Stimulated activated CD8-positive, alpha-beta memory T cell treated with anti-CD3 and anti-CD28 coated beads, Interleukin-15, amount 100 ng/mL, for 4 hours (primary cell): Measurements from ENCODE around the gene SLC49A4.
"Not testable (repeated sequence)": the region's sequence is repeated elsewhere in the genome, so short reads cannot be mapped to it uniquely, and the experiment has no call there.

Experiments
- DNase-seq, 2 donors: peaks; one replicate each; pipeline ENCODE4 v3.0.0-alpha.2; 2020; ENCODE audit warnings: low read depth in 2 of 2

The SLC49A4 gene, protein sequence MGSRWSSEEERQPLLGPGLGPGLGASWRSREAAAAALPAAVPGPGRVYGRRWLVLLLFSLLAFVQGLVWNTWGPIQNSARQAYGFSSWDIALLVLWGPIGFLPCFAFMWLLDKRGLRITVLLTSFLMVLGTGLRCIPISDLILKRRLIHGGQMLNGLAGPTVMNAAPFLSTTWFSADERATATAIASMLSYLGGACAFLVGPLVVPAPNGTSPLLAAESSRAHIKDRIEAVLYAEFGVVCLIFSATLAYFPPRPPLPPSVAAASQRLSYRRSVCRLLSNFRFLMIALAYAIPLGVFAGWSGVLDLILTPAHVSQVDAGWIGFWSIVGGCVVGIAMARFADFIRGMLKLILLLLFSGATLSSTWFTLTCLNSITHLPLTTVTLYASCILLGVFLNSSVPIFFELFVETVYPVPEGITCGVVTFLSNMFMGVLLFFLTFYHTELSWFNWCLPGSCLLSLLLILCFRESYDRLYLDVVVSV

DNA sequence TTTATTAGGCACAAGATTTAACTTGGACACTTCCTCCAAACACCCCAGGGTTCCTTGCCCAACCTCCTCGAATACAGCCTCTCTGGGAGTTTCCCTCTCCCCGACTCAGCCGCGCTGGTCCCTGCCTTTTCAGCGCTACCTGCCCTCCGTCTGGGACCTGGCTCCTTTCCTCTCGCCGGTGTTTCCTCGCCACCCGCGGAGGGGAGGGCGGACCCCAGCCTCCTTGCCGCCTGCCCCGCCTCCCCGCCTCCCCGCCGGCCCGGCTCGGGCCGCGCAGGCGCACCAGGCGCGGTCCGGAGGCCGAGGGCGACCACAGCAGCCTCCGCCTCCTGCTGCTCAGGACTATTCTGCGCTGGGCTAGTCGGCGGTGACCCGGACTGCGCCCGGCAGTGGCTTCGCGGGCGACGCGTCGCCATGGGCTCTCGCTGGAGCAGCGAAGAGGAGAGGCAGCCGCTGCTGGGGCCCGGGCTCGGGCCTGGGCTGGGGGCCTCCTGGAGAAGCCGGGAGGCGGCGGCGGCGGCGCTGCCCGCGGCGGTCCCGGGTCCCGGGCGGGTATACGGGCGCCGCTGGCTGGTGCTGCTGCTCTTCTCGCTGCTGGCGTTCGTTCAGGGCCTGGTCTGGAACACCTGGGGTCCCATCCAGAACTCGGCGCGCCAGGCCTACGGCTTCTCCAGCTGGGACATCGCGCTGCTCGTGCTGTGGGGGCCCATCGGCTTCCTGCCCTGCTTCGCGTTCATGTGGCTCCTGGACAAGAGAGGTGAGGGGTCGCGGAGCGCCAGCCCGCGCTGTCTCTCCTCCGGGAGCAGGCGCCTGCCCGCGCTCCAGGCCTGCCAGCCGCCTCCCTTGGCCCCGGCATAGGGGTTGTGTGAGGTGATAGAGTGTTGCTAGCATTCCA lies at the start of gene SLC49A4:
Gene SLC49A4 (plus strand): TSS at position 291 of the 895 bp plus-strand sequence. CDS start 124 bp downstream, at position 415.
- peak; percentile 36 to 55 for DNase-seq

DNA sequence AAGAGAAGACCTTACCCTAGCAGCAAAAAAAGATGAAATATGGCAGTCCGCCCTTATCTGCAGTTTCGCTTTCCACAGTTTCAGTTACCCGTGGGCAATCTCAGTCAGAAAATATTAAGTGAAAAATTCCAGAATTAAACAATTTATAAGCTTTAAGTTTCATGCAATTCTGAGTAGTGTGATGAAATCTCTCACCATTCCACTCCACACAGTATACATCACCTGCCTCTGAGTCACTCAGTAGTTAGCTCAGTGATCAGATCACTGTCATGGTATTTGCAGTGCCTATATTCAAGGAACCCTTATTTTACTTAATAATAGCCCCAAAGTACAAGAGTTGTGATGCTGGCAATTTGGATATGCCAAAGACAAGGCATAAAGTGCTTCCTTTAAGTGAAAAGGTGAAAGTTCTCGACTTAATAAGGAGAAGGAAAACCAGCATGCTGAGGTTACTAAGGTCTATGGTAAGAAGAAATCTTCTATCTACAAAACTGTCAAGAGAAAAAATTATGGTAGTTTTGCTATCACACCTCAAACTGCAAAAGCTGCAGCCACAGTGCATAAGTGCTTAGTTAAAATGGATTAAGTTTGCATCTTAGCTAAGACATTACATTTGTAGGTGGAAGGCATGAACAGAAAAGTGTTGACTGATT lies 49.4 kb upstream of the SLC49A4 start:
- no peak for DNase-seq

DNA sequence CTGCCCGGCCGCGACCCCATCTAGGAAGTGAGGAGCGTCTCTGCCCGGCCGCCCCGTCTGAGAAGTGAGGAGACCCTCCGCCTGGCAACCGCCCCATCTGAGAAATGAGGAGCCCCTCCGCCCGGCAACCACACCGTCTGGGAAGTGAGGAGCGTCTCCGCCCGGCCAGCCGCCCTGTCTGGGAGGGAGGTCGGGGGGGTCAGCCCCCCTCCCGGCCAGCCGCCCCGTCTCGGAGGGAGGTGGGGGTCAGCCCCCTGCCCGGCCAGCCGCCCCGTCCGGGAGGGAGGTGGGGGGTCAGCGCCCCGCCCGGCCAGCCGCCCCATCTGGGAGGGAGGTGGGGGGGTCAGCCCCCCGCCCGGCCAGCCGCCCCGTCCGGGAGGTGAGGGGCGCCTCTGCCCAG lies 47.6 kb upstream of the SLC49A4 start:
- not testable (repeated sequence) for DNase-seq

DNA sequence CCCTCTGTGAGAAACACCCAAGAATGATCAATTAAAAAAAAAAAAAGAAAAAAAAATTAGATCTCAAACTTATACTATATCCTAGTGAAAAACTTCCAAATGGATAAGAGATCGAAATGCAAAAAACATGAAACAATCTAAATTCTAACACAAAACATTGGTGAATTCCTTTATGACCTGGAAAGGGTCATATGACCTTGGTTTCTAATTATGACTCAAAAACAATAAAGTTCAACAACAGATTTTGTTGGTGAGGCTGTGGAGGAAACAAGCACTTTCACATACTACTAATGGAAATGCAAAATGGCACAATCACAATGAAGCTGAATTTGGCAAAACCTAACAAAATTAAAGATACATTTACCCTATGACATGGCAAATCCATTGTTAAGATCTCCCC lies 46.5 kb upstream of the SLC49A4 start:
- DNase-seq, result no peak

DNA sequence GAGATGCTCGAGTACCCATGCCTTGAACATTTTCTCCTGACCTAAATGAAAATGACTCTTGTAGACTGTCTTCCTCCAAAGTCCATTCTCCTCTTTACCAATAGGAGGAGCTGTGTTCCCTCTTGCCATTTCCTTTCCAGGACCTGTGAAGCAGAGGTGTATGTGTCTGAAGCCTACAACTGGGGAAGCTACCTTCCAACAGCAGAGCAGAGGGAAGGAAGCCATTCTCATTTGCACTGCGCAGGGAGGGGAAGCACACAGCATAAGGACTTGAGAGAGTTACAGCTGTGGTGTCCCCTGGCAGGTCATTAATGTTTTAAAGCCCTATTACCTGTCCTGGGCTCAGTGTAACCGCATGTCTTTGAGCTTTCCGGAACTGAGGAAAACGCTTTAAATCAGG lies 39.9 kb upstream of the SLC49A4 start:
- DNase-seq, result no peak

DNA sequence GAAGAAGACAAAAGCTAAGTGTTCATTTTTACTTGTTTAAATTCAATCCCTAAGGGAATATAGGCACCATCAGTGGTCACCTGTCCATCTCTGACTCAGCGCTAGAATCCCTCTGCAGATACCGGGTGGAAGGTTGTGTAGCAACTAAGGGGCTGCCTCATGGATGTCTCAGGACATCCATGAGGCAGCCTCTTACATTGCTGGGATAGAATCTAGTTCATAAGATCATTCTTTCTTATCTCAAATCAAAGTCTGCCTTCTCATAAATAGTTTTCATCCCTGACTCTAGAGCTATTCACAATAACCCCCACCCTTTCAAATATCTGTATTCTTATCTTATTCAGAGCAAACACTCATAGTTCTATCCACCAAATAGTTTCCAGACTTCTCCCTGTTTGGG lies 39.4 kb upstream of the SLC49A4 start:
- no peak for DNase-seq

DNA sequence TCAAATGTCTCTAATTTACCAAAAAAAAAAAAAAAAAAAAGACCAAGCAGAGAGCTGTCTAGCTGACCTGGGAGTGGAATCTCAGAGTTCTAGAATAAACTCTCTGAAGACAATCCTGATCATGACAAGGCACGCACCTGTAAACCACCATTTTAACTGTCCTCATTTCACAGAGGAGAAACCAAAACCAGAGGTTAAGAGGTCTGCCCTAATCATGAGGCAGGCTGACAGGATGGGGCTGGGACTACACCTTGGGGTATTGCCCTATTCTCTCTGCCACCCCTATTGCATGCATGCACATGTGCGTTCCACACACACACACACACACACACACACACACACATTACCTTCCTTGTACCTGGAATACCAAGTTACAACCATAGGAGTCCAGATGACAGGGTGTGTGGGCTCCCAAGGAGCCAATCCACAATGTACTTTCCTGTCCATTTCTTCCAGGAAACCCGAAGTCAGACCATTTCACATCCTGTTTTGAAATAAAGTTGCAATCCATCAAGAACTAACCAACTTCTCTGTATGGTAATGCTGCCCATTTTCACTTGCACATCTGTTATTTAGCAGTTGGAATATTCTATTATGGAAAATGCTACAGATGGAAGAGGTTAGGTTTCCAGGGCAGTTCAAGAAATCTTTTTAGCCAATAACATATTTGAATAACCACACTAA lies 35.9 kb upstream of the SLC49A4 start:
- DNase-seq, result no peak

DNA sequence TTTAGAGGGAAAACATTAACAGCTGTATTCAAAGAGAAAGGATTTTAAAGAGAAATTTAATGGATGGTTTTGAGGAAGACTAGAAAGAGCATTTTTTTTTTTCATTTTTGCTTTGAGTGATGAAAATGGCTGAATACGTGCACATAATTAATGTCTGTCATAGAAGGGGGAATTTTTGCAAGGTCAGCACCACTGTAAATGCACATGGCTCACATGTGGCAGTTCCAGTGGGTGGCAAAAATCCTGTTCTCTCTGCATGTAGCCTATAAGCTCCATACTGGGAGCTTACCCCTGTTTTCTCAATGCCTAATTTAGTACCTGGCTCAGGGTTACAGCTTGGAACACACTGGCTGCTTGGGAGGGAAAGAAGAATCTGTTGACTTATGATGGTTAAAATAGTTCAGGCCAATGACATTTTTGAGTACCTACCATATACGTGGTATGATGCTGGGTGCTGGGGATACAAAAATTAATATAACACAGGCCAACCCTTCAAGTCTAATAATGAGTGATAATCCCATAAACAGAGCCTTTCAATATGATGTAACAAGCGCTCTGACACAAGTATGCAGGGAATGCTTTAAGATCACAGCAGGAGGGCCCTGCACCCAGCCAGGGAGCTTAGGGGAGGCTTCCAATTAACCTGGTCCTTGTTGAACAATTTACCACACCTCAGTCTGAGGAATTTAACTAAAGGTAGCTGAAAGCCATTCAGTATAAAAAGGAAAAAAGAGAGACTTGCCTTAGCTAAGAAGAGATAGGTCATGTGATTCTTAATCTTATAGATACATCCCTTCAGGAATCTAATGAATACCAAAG lies 34.2 kb upstream of the SLC49A4 start:
- no peak for DNase-seq

DNA sequence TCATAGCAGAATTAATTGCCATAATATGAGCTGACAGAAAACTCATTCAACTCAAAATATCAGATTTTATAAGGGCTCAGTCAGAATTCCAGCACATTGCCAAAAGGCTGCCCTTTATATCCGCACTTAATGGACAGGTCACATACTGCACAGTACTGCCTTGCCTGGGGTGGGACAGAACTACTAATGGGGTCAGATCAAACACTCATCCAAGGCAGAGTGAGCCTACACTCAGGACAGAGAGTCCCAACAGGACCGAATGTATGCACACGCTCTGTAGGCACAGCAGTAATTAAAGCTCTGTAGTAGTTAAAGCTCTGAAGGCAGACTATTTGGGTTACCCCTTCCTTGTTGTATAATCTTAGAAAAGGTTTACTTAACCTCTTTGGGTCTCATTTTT lies 28.4 kb upstream of the SLC49A4 start:
- no peak for DNase-seq

DNA sequence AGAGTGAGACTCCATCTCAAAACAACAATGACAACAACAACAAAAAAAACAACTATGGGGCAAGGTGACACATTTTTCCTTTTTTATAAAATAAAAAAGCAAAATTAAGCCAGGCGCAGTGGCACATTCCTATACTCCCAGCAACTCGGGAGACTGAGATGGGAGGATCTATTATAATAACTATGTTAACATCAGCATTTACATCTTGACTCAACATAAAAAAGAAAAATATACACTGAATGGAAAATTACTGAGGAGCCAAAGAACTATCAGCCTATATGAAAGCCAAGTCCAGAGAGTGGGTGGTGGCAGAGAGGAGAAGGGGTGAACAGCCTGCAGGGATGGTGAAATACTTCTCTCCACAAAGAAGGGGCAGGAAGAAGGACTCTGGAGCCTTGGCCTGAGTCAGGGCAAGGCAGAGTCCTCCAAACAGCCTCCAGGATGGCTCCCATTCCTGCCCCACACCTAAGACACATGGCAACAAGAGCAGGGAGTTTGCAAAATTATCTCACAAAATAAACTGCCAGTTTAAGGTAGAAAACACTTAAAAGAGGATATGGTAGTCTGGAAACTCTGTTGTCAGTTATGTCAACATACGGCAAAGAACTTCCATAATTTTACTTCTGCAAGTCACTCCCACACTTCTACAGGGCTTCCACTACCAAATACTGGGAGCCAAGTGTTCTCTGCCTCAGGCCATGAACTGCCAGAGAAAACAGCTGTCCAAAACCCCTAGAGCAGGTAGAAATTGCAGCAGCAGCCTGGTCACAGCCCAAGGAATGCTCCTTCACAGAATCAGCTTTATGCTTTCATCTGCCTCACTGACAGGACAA lies 27.1 kb upstream of the SLC49A4 start:
- no peak for DNase-seq

DNA sequence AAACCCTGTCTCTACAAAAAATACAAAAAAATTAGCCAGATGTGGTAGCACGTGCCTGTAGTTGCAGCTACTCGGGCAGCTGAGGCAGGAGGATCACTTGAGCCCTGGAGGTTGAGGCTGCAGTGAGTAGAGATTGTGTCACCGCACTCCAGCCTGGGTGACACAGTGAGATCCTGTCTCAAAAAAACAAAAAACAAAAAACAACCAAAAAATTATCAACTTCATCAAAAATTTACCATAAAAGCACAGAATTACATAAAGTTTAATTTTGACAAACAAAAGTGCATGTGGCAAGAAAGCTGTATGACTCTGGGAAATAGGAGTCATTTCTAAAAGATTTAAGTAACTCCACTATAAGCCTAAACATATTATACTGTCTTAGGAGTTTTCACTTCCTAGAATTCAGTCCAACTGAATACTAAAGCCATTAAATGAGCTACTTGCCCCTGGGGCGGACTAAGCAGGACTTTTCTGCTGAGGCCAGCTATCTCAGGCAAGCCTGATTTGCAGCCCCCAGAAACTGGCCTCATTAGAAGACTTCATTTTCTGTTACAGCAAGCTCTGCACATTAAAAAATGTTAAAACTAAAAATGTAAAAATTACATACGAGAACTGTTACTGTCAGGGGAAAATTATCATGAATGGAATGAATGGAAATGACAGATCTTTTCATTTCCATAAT lies 24.2 kb upstream of the SLC49A4 start:
- no peak for DNase-seq

DNA sequence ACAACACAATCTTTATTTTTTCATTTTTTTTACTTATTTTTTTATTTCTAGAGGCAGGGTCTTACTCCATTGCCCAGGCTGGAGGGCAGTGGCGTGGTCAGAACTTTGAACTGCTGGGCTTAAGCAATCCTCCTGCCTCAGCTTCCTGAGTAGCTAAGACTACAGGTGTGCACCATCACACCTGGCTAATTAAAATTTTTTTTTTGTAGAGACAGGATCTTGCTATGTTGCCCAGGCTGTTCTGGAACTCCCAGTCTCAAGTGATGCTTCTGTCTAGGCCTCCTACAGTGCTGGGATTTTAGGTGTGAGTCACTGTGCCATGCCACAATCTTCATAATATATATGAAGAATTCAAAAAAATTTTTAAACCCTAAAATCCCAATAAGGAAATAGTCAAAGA lies 22.0 kb upstream of the SLC49A4 start:
- DNase-seq, result no peak

DNA sequence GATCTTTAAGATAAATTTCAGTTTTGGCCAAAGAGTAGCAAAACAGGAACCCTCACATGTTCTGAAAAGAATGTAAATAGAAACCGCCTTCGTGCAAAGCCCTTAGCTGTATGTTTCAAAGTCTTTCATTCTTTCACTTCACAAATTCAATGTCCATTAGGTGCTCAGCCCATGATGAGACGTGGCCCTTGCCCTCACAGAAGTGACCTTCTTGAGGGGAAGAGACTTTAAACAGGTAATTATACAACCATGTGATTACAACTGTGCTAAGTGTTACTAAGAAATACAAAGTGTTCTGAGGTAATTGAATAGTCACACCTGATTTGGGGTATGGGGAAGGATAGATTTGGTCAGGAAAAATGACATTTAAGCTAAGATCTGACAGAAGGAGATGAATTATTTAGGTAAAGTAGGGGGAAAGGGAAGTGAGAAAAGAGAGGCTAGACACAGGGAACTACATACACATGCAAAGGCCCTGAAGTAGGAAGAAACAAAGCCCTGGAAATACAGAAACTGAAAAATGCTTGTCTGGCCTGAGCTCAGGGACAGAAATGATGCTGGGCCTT lies 20.8 kb upstream of the SLC49A4 start:
- no peak for DNase-seq

DNA sequence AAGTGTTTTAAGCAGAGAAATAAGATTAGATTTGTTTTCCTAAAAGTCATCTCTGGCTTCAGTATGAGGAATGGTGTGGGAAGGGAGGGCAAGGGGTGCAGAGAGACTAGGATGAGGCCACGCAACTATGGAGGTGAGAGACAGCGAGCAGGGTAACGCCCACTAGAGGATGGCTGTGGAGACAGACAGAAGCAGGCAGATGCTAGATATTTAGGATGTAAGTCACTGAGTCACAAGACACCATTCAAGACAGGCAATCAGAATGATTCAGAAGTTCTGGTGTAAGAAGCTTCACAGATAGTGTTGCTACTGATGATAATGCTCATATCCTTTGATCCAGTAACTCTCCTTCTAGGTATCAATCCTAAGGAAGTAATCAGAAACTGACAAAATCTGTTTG lies 20.3 kb upstream of the SLC49A4 start:
- DNase-seq, result no peak

DNA sequence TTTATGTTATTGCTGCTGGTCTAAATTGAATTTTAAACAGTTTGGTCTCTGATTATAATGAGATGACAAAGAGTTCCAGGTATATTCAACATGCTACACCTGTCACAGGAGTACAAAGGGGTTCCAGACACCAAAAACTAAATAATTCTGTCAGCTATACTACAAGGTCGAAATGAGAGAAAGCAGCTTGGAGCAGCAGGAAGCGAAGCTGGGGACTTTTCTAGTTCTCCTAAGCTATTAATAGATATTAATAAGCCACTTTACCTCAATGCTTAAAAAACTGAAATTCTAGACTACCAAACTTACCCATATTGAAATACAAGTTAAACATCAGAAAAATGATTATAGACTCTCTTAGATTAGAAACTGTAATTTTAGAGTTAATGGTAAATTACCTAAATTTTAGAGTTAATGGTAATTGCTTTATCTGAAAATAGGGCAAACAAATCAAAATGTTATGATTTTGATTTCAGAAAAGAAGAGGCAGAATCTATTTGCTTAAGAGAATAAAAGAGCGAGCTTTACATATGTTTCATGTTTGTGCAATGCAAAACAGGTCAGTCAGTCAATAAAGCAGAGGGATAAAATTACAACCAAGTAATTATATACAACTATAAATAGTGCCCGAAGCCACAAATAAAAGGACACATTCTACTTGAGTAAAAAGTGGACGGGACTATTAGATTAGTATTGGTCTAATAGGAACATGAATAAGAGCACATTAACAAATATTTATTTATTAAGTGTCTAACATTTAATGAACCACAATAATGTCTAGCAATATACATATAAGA lies 18.0 kb upstream of the SLC49A4 start:
- no peak for DNase-seq

DNA sequence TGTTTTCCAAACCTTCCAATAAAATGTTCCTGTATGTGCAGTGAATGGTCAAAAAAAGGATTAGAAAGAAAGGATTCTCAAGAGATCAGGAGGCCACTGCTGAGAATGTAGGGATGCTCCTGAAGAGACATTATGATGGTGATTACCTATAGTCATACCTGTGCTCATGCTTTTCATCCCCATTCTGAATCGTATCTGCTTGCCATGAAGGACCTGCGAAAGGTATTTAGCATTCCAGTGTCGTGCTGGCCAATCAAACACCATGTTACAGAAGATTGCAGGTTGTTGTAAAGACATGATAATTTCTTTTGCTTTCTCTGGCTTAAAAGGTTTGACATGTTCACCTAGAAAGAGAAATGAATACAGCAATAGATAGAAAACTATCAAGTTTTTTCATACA lies 17.3 kb upstream of the SLC49A4 start:
- DNase-seq, result no peak

DNA sequence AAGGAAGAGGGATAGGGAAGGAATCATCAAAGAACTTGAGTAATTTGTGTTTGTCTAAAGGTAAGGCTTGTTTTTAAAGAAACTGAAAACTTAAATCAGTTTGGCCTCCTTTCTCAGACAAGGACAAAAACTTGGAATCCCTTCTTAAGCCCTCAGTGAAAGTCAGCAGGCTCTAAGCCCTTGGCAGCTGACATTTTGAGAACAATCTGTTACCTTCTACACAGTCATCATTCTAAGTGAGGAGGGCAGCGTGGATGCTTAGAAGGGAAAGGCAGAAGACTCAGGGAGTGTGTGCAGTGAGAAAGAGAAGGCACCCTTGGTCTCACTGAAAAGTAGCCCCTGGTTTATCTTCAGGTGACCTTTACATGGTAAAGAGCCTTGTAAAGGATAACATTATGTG lies 12.1 kb upstream of the SLC49A4 start:
- no peak for DNase-seq

DNA sequence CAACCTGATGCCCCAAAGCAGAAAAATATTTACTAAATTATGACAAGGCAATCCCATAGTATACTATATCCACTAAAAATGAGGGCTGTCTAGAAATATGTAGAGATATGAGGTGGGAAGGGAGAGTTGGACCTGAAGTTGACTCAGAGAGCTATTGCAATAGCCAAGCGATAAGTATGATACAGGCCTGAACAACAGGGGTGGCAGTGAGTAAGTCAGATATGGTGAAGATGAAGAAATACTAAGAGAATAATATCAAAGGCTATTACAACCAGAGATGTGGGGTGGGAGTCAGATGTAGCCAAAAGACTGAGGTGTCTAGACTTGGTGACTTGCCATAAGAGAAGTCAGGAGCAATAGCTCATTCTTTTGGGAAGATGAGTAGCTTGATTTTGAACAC lies 10.4 kb upstream of the SLC49A4 start:
- no peak for DNase-seq
